Activated CD8-positive, alpha-beta memory T cell treated with anti-CD3 and anti-CD28 coated beads for 24 hours (primary cell): ENCODE results near the gene TMEM252.

Source experiments
- DNase-seq: peaks from one replicate; pipeline ENCODE4 v3.0.0-alpha.2; 2020

TMEM252 gene

DNA sequence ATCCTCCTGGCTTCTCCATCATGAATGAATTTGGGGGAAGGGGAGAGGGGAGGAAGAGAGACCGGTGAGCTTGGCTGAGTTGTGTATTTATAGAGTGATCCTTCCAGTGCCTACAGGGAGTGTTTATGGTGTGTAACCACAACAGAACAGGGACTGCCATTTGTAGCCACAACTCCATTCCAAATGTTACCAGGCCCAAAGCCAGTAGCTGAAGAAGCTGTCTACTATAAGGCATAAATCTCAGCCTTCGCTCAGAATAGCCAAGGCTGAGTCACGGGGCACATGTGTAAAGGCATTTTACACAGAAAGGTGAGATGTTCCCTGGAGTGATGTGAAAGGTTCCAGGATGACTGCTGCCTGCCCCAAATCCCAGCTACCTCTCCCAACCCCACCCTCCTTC lies 2.5 kb downstream of the TMEM252 start:
- no peak for DNase-seq

DNA sequence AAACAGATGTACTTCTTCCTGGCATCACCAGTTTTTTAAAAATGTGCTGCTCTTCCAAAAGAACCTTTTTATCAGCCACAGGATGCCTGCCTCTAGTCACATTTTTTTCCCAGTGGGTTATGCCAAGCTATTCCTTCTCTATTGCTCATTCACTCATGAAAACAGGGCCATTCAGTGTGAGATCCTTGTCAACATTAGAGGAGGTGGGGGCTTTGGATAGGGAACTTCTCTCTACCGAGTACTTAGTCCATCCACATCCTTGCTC lies 3.1 kb downstream of the TMEM252 start:
- DNase-seq: no peak

DNA sequence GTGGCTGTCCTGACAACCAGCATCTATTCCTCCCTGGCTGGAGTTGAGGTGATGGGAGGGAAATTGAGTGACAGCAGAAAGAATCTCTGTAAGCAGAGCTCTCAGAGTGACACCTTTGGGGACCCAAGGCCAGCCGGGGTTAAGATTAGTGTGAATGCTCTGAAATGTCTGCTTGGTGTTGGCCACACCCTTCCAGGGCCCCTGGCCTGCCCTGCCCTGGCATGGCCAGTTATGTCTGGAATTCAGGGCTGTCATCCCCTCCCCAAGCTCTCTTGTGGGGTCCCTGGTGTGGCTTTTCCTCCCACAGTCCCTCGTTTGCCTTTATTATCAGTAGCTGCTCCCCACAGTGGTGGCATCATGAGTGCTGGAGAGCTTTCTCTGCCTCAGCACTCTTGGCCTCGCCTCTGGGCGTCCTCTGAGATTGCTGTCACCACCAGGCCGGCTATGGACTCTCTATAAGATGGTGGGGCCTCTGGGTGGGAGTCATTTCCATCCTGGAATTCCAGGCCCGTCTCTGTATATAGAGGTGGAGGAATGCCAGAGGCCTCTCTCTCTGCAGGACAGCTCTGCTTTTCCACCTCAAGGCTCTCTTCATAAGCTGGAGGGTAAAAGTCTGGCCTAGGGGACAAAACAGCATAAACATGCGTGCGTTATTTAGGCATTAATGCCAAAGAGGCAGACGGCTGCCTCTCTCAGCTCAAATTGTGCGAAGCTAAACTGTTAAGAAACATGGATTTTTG lies 3.6 kb downstream of the TMEM252 start:
- no peak for DNase-seq

DNA sequence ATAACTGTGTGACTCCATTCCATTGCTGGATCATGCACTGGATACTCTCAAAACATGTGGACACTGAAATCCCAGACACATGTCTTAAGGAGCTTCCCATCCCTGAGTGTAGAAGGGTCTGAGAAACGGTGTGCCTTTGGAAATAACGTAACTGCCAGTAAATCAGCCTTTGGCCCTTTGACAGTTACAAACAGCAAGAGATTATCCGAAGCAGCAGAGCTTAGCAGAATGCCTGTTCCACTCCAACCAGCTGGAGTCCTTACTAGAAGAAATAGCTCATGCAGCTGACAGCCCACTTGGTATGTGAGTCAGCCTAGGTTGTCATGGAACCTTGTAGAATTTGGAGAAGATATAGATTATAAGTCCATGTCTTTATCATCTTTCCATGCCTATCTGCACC lies 7.0 kb downstream of the TMEM252 start:
- no peak for DNase-seq

DNA sequence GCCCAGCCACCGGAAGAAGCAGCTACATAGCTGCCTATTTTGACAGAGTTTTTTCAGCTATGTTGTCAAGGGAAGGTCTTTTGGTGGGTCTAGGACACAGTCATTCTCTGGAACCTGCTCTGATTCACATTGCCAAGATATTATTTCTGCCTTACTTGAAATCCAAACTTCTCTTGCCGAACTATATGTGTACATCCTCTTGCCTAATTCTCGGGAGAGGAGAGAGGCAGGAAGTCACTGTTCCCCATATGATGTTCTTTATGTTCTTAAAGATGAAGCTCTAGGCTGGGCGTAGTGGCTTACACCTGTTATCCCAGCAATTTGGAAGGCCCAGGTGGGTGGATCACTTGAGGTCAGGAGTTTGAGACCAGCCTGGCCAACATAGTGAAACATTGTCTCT lies 8.6 kb downstream of the TMEM252 start:
- no peak for DNase-seq

DNA sequence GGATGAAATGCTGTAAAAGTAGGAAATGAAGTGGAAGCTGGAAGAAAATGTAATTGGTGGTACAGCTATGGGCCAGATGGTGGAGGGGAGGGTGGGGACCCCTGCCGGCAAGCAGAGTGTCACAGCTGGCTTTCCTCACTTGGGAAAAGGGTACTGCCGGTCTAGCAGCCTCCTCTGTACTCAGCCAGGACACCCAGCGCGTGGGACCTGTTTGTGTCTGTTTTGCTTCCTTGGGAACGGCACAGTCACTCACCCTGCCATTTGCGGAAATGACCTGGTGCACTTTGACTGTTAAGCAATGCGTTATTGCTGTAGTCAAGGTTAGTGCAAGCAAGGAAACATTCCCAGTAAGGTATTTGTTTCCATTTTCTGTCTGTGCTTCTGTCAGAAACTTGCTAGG lies 10.1 kb downstream of the TMEM252 start:
- DNase-seq: no peak

DNA sequence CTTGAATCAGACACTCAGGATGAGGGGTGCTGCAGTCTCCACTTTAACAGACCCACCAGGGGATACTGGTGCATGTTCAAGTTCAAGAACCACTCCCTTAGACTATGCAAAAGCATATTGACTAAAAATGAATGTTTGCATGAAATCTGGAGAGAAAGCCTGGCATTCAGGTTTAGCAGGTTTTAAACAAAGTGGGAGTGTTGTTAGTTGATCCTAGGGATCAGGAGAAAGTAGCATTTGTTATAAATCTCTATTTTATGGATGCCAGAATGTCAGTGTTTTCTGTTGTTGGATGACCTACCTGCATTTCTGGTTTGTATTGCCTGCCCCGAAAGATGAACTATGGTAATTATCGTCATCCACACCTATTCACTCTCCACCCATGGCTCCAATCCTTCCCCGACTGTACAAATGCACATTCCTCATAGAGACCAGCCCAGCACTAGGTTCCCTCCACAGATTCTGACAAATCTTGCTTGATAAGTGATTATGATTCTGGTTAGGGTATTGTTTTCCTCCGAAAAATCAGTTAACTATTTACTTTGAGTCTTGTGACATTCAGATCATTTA lies 17.2 kb downstream of the TMEM252 start:
- no peak for DNase-seq

DNA sequence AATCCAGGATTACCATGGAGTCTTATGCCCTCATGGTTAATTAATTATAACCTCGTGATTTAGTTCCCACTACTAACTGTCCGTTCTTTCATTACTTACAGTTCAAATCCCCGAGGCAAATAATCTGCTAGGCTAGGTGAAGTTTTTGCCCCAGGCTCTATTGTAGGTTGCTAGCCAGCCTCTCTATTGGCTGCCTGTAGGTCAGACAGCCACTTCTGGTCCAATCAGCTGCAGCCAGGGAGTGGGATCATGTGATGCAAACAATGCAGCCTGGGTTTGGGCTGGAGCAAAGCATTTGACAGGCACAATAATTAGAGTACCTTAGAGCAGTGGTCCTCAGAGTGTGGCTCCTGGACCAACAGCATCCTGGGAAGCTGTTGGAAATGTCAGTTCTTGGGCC lies 17.7 kb downstream of the TMEM252 start:
- no peak for DNase-seq

DNA sequence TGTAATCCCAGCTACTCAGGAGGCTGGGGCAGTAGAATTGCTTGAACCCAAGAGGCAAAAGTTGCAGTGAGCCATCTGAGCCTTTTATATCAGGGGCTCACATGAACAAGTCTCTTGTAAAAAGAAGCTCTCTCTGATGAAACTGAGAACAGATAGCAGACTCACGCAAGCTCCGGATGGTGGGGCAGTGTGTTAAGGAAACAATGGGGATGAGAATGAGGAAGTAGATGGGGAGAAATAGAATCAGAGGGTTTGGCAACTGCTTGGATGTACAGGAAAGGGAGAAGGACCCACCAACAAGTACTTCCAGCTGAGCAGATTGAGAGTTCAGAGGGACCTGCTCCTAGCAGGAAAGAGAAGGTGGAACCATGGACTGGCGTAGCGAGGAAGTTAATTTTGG lies 18.6 kb downstream of the TMEM252 start:
- DNase-seq: no peak

DNA sequence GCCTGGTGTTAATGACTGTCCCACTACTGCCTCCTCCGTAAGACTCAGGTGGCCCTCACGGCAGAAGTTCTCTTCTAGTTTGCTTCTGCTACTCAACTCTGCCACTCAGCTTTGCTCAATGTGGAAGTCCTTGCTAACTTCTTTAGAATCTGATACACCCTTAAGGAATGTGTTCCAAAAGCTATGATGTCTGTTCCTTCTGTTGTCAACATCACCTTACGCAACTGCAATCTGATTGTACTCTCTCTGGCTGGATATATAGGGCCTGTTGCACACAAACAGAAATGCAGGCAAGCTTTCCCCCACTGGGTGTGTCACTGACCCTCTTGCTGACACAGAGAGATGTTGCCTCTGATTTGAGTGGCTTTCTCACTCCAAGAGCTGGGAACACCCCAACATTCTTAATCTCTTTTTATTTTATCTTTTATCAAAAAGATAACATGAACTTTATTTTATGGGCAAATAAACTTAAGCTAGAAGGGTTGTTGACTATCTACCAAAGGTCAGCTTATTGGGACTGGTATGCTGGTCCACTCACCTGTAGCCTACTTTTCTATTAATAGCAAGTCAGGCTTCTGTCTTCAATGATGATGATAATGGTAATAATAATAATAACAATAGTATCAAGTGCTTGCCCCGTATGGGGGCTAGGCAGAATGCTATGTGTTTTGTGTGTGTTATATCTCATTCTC lies 25.2 kb downstream of the TMEM252 start:
- no peak for DNase-seq

DNA sequence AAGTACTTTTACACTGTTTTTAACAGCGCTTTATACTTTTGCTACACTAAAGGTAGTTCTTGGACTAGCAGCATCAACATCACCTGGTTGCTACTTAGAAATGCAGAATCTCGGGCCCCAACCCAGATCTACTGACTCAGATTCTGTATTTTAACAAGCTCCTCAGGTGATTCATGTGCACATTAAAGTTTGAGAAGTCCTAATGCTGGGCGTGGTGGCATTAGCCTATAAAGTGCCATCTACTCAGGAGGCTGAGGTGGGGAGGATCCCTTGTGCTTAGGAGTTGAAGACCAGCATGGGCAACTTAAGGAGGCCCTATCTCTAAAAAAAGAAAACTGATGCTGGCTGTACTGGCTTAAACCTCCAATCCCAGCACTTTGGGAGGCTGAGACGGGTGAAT lies 26.7 kb downstream of the TMEM252 start:
- no peak for DNase-seq

DNA sequence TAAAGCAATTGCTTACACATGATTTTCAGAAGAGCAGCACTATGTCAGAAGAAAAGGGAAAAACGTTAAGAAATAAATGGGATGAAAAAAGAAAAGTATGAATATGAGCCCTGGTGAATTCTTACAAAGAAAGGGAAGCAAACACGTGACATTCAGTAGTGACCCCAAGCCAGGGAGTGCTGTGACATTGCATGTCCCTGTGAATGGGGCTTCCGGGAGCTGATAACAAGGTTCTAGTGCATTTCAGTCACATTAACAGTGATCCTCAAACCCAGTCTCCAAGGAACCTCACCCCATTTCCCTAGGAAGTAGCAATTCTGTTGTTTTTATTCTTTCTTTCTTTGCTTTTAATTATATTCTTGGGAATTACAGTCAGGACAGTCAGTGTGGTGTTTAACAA lies 27.3 kb downstream of the TMEM252 start:
- no peak for DNase-seq

DNA sequence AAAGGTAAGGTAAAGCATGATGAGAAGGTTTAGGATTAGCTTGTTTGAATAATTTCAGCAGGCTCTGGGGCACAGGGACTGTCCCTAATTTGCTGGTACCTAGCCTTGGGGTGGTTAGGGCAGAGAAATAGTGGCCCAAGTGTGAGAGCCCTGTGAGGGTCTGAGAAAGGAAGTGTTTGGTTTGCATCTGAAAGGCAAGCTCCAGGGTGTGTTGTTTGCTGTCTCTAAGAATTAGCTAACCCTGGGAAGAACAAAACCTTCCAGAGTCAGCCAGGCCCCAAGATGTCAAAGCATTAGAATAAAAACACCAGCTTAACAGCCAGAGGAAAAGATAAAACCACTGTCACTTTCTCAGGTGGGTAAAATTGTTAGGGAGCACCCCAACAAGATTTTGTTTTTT lies 31.0 kb downstream of the TMEM252 start:
- no peak for DNase-seq

DNA sequence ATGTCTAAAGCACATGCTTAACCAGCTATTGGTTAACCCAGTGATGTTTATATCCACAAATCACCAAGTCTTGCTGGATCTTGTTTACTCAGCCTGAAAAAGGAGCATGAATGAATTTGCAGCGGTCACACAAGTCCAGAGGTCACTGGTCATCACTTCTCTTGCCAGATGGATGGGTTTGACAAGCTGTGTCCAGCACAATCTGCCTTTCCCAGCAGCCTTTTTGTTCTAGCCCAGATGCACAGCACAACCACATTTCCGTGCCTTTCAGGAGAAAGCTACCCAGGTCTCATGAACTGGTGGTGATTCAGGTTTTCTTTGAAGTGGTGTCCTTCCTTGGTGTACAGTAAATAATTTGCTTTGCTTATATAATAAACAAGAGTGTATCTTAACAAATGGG lies 32.1 kb downstream of the TMEM252 start:
- DNase-seq: no peak

DNA sequence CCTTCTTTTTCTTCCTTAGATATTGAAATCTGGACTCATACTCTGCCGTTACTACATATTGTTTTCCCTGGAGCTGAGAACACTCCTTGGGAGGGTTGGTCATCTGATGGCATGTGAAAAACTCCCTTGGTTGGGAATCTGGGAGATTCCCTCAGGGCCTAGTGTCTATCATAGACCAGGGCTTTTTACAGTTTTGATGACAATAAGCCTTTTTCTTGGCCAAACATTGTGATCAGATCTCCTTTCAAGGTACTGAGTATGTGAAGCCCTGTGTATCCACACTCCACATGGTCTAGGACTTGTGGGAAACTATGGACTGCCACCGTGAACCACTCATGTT lies 32.9 kb downstream of the TMEM252 start:
- no peak for DNase-seq

DNA sequence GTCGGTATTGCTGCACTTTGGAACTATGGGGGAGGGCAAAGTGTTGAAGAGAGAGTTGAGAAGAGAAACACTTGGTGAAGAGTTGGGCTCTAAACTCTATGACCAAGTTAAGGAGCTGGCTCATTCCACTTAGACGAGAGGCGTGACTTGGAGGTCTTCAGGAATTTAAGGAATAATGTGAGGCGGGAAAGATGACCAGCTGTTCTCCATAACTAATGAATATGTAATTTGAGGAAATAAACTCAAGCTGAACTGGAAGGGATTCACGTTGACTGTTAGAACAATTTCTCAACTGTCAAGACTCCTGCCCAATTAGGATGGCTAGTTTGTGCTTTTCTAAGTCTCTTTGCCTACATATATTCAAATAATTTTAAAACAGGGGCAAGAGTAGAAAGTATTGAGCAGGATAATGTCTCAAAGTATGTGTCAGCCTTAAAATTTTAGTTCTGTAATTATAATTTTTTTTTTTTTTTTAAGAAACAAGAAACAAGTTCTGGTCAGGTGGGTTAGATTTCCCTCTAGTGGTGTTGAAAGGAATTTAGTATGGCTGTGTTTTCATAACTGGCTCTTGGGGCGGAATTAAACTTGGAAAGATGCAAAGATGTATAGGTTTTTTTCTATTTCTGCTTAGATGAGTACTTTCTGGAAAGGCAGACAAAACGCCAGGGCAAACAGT lies 33.4 kb downstream of the TMEM252 start:
- DNase-seq: no peak

DNA sequence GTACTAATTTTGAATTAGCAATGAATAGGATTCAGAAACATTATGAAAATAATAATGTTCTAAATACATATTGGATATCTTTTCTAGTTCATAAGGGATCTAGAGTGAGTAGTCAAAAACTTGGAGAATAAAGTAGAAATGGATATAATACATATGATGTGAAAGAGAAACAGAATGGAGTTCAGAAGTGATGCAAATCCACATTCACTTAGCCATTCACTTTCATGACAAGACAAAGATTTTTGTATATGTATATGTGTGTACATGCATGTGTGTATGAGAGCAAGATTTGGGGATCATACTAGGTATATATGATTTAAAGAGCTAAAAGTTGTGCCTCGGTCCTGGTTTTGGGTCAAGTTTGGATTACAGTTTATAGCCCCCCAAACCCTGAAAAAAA lies 34.1 kb downstream of the TMEM252 start:
- DNase-seq: no peak

DNA sequence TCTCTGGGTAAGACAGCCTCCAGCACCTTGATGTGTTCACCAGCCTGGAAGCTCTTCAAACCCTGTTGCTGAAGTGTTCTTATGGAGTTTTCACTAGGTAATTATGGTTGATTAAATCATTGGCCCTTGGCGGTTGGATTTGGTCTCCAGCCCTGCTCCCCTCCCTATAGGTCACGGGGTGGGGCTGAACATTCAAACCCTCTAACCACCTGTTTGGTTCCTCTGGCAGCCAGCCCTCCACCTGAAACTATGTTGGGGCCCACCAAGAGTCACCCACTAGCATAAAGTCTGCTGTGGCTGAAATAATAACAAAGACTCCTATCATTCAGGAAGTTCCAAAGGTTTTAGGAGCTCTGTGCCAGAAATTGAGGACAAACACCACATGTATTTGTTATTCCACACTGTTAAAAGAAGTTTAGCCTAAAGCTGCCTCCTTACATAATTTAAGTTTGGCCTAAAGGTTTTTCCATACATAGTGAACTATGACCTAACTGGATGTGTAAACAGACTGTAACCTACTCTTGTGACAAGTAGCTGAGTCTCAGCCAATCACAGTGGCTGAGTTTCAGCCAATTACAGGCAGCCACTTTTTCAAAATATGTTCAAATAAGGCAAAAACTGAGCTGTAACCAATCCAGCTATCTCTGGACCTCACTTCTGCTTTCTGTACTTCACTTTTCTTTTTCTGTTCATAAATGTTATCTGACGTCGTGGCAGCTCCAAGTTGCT lies 34.8 kb downstream of the TMEM252 start:
- DNase-seq: no peak

DNA sequence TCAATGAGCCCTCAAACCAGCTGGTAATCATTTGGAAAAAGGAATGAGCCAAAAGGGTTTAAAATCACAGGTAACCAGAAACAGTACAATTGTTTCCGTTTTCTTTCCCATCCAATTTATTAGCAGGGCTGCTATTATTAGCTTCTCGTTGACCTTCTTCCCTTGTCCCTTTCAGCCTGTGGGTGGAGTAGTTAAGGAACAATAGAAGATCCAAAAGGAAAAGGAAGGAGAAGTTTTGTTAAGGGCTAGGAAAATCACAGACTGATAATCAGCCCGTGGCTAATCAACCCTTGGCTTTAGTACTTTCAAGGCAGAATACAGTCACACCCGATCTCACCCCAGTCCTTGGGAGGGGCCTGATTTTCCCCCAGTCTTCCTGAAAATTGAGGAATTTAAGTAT lies 38.4 kb downstream of the TMEM252 start:
- no peak for DNase-seq

DNA sequence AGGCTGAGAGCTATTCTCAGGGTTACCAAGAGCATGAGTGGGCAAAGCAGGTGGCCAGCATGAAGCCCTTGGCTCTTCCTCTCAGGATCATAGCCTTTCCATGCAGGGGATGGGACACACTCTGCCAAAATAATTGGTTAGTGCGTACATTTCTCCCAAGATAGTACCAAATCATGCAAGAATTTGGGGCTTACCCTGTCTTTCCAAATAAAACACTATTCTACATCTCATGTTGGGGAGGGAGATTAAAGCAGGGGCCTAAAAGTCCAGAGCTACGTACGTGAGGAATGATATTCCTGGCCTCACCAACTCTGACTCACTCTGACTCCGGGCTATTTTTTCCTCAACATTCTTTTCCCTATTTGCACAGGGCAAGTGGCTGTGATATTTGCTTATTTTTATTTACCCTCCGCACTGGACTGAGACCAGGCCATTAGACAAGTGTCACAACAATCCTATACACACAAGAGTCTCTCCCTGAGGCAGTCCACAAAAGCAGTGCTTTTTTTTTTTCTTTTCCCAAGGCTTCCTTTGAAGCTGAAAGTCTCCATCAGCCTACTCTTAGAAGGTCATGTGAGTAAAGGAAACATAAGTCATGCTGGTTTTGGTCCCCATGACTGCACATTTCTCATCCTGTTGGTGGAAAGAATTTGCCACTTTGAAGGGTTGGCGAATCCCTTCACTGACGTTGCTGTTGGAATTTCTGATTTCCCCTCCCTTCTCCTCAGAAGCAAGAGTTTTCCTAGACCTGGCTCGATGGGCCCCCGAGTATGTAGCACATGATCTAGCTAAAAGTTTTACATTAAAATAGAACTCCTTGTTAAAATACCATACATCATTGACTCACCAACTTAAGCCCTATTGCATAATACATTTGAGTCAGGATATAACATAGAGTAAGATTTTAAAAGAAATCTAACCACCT lies 40.0 kb downstream of the TMEM252 start:
- DNase-seq: no peak

DNA sequence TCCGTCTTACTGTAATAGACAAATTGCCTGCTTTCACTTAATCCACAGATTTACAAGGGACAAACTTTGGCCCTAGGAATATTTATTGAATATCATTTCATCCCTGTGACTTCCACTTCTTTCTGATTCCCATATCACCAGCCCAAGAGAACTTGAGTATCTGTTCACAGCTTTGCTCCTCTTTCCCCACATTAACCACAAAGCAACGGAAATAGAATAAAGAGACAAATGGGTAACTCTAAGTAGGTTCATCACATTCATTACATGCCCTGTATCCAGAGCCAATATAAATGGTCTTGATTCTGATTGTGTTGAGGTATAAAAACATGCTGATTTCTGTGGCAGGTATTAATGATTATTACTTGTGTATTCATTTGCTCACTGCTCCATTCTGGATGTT lies 41.9 kb downstream of the TMEM252 start:
- no peak for DNase-seq

DNA sequence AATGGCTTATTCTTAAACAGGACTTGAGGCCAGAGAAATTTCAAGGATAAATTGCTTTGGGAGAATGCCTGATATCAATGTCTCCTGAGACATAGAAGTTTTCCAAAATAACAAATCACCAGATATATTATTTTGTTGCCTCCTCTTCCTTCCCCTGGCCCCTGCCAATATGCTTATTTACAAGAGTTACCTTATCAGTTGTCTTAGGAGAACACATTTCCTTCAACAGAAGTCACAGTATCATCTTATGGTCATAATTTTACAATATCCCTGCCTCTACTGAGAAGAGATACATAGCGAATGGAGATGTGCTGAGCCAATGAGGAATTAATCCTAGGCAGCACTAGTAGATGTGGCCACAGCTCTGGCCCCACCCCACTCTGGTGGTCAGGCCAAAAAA lies 43.1 kb downstream of the TMEM252 start:
- DNase-seq: no peak

DNA sequence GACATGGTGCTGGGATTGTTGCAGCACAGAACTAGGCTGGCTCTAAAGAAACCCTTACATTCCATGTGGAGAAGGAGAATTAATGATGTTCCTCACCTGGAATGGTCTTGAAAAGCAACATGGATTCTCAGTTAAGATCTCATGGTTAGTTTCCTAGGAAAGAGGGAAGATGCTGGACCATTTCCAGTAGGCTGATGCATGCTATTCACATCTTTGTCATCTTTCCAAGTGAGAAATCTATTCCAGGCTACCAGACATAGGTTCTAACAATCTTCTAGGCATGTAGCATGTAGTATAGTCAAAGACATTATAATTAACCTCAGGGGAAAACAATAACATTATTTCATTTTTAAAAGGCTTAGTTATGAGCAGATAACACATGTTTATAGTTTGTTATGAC lies 44.3 kb downstream of the TMEM252 start:
- DNase-seq: no peak
